ENCODE data around the gene TUBB4B.

- TF ChIP-seq CTCF (IDR thresholded peaks at IDR 0.05) (no peak), POLR2A (IDR thresholded peaks at IDR 0.05) (no peak)
Observed at GRCh38 chr9:137227853-137228505, 13.1 kb upstream of the TUBB4B start.

All from heart left ventricle (tissue), 13 donors.